Stomach smooth muscle (tissue), 2 donors: ENCODE measurements around the gene GLG1.
"Not testable (repeated sequence)": the region's sequence is repeated elsewhere in the genome, so short reads cannot be mapped to it uniquely, and the experiment has no call there.

Source experiments
- H3K27ac ChIP-seq: one replicate; pipeline ENCODE4 v1.7.0; 2013; ENCODE audit warnings: mild to moderate bottlenecking, low read length, inconsistent platforms
- H3K27me3 ChIP-seq, 2 donors: one replicate each; pipeline ENCODE4 v1.7.0; 2013; ENCODE audit warnings: low read length in 2 of 2; ENCODE audit not compliant: insufficient read depth in 2 of 2, control insufficient read depth in 1 of 2
- H3K36me3 ChIP-seq, 2 donors: one replicate each; pipeline ENCODE4 v1.7.0; 2013; ENCODE audit warnings: low read length in 2 of 2; ENCODE audit not compliant: control insufficient read depth in 2 of 2, insufficient read depth in 2 of 2
- H3K4me1 ChIP-seq: one replicate; pipeline ENCODE4 v1.7.0; 2013; ENCODE audit warnings: low read length; ENCODE audit not compliant: control insufficient read depth, insufficient read depth
- H3K4me3 ChIP-seq, 2 donors: one replicate each; pipeline ENCODE4 v1.7.0; 2013; ENCODE audit warnings: low read length in 2 of 2
- H3K9ac ChIP-seq, 2 donors: one replicate each; pipeline ENCODE4 v1.7.0; 2013; ENCODE audit warnings: low read length in 2 of 2, mild to moderate bottlenecking in 1 of 2
- H3K9me3 ChIP-seq, 2 donors: one replicate each; pipeline ENCODE4 v1.7.0; 2013; ENCODE audit warnings: low read length in 2 of 2; ENCODE audit not compliant: control insufficient read depth in 2 of 2
- donor health status: healthy.
- donor health status: Pancreatic carcinoma.

GLG1 gene

DNA sequence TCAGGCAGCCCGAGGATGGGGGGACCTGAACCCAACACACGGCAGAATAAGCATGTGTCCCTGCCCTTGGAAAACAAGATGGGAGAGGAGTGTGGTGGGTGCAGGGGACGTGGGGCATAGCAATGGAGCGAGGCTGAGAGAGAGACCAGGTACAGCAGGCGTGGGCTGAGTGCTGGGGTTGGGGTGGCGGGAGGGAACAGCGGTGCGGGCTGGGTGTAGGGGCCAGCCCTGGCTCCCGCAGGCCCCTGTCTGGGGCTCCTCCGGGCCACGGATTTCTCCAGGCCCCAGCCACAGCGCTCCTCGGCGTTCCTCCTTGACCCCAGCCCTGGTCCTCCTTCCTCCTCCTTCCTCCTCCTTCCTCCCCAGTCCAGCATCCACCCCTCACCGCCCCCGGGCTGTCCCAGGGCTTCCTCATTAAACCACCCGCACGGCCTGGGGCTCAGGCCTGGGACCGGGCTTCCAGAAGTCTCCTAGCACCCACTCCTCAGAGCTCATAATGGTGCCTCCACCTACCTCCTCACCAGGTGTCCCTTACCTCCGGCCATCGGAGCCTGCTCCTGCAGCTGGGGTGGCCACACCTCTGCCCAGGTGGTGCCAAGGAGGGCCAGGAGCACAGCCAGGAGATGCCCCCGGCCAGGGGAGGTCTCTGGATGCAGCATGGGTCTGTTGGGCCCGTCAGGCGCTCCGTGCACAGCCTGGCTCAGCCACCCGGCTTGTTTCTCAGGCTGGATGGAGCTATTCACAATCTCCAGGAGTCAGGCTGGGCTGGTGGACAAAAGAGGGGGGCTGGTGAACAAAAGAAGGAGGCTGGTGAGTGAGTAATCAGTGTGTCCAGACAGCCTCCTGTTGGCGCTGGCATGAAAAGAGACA is 186.1 kb downstream of the GLG1 start, which contains the start of gene CLEC18B:
CLEC18B (minus strand) TSS at position 867 of the 870 bp plus-strand sequence; CDS start at position 659, 208 bp downstream.
- H3K9me3 ChIP-seq, H3K36me3 ChIP-seq: not testable (repeated sequence)

DNA sequence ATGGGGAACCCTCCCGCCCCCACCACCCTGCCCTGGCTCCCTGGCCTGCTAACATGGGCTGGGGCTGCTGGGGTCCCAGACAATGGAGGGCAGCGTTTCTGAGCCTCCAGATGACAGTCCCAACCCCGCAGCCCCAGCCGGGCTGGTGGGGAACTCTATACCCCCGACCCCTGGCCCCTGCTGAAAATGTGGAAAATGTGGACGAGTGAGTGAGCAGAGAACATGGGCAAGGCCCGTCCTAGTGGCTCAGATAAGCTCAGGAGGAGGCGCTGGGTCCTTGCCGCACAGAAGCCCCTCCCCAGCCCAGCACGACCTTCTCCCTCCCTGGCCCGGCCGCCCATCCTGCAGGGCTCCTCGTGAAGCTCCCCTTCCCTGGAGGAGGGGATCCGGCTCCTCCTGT is 187.1 kb downstream of the GLG1 start:
- H3K27ac ChIP-seq, H3K36me3 ChIP-seq, H3K9ac ChIP-seq, H3K4me3 ChIP-seq, H3K27me3 ChIP-seq, H3K9me3 ChIP-seq, H3K4me1 ChIP-seq: not testable (repeated sequence)

More for the DNA sequence above, 186.1 kb downstream of the GLG1 start, which contains the start of gene CLEC18B:
- not testable (repeated sequence) for H3K27ac ChIP-seq, H3K27me3 ChIP-seq, H3K4me1 ChIP-seq, H3K4me3 ChIP-seq, H3K9ac ChIP-seq

DNA sequence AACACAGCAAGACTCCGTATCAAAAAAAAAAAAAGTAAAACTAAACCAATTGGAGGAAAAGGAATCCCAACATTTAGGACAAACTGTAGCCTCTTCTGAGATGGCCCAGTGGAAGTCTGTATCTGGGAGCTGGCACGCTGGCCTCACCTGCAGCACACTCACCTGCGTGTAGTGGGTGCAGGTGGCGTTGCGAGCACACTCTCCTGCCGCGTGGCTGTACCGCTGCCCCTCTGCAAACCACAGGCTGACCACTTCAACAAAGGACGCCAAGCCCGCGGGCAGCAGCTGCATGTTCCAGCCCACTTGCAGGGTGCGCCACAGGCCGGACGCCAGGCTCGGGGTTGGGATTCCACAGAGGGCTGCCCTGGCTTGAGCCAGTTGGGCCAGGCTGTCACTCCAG is 189.0 kb downstream of the GLG1 start:
- H3K9ac ChIP-seq, H3K9me3 ChIP-seq, H3K36me3 ChIP-seq, H3K4me3 ChIP-seq, H3K4me1 ChIP-seq, H3K27ac ChIP-seq, H3K27me3 ChIP-seq: not testable (repeated sequence)

DNA sequence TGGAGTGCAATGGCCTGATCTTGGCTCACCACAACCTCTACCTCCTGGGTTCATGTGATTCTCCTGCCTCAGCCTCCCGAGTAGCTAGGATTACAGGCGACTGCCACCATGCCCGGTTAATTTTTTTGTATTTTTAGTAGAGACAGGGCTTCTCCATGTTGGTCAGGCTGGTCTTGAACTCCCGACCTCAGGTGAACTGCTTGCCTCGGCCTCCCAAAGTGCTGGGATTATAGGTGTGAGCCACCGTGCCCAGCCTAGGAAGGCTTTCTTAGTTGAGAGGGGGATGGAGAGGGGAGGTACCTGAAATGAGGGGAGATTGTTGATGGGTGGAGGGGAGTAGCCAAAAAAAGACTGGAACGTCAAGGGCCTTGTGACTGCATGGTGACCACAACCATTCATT is 193.0 kb downstream of the GLG1 start:
- H3K36me3 ChIP-seq, H3K9me3 ChIP-seq, H3K4me1 ChIP-seq, H3K4me3 ChIP-seq, H3K27me3 ChIP-seq, H3K9ac ChIP-seq, H3K27ac ChIP-seq: not testable (repeated sequence)

DNA sequence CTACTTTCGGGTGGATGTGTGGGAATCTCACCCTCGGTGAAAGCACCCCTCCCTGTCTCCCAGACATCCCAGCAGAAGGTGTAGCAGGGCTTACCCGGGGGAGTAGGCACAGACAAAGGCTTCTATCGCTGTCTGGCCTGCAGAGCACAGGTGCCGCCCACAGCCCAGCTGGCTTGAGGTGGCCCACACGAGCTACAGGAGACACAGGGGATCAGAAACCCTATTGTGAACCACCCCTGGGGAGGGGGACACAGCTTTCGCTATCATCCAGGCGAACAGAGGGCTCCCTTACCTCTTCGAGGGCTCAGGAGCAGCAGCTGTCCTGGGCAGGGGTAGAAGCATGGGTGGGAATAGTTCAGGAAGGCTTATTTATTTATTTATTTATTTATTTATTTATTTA is 193.4 kb downstream of the GLG1 start:
- H3K9ac ChIP-seq, H3K9me3 ChIP-seq, H3K27ac ChIP-seq, H3K36me3 ChIP-seq, H3K4me1 ChIP-seq, H3K27me3 ChIP-seq, H3K4me3 ChIP-seq: not testable (repeated sequence)

DNA sequence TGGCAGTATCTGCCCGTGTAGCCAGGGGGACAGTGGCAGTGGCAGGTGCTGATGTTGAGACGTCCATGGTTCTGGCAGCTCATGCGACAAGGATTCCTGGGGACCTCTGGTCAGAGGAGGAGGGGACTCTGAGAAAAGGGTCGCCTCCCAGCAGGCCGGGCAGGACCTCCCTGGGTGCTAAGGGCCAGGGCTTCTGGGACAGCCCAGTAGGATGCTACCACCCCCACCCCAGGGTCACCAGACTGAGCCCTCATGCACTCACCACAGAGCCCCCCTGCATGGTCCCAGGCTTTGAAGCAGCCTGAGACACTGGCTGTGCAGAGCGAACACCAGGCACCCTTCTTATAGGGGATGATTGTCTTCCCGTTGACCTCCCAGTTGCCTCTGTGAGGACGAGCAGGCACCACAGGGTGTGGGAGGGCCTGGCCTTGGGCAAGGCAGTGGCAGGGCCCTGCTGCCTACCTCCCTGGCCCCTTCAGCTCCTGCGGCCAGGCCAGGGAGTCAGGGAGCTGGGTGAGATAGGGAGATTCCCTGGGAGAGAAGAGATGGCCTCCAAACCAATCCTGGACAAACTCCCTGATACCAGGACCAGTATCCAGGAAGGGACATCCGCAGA is 194.0 kb downstream of the GLG1 start:
- H3K4me3 ChIP-seq, H3K9me3 ChIP-seq, H3K9ac ChIP-seq, H3K27ac ChIP-seq, H3K36me3 ChIP-seq, H3K4me1 ChIP-seq, H3K27me3 ChIP-seq: not testable (repeated sequence)

DNA sequence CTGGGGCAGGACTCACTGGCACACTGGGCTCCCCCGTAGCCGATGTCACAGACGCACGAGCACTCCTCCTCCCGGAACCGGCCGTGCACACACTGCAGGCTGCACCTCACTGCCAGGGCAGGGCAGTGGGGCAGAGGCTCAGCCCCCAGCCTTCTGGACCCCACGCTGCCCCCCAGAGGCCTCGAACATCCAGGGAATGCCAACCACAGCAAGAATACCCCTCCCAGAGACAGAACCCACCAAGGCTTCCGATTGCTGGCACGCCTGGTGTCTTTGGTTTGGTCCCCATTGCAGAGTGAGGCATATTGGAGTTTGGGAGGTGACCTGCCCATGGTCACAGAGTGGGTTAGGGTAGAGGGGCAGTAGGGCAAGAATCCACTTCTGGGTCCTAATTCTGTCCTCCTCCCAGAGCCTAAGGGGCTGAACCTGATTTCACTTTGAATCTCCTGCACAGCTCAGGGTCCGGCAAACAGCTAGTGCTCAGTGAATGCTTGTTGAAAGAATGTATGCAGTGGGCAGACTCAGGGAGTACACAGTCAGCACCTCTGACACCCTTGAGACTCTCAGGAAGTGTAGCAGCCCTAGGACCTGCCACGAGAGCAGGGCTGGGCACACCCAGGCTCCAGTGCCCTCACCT is 194.7 kb downstream of the GLG1 start:
- H3K36me3 ChIP-seq, H3K4me3 ChIP-seq, H3K27me3 ChIP-seq, H3K27ac ChIP-seq, H3K4me1 ChIP-seq, H3K9ac ChIP-seq, H3K9me3 ChIP-seq: not testable (repeated sequence)

DNA sequence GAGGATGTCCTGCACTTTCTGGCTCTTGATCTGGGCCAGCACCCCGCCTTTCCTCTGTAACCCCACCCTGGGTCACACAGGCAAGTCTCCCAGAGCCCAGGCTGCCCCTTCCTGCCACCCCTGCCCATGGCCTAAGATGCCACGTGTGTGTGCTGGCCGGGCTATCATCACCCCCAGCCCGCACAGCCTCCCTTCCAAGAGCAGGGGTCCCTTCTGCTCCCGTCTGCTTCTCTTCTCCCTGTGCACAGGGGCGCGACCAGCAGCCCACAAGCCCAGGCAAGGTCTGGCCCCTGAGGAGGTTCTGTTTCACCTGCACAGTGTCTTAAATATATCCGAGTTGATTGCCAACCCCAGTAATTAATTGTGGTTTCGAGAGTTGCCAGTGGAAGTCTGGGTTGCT is 195.9 kb downstream of the GLG1 start:
- H3K9me3 ChIP-seq, H3K4me1 ChIP-seq, H3K9ac ChIP-seq, H3K27ac ChIP-seq, H3K36me3 ChIP-seq, H3K4me3 ChIP-seq, H3K27me3 ChIP-seq: not testable (repeated sequence)

DNA sequence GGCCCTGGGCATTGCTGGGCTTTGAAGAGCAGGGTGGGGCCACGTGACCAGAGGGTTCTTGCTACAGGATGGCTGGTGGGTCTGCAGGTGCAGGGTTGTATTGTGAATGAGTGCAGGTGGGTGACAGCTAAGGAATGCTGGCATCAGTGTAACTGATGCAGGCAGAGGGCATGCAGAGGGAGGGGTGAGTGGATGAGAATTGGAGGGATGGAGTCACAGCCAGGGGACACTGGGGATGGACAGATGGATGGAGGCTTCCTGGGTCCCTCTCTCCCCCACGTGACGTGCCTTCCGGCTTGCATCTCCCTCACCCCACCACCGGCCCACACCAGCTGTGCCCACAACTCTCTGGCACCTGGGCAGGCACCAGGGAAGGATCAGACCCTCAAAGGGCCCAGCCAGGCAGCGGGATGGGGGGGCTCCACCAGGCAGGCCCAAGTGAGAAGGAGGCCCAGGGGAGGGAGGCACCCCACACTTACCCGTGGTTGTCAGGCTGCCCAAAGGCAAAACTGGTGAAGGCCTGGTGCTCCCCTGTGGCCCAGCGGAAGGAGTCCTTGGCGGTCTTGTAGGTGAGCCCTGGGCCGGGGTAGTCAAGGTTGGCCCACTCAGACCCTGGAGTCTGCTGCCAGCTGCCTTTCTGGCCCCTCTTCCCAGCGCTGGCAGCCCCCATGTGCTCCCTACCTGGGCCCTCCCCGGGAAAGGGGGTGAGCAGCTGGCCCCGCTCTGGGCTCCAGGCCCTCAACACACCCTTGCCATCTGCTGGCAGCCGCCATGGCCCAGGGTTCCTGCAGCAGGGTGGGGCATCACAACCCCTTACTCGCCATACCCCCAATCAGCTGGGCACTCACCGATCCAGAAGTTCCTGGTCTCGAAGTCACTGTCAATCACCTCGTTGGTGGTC is 196.6 kb downstream of the GLG1 start:
- not testable (repeated sequence) for H3K4me3 ChIP-seq, H3K27me3 ChIP-seq, H3K9ac ChIP-seq, H3K4me1 ChIP-seq, H3K36me3 ChIP-seq, H3K27ac ChIP-seq, H3K9me3 ChIP-seq

DNA sequence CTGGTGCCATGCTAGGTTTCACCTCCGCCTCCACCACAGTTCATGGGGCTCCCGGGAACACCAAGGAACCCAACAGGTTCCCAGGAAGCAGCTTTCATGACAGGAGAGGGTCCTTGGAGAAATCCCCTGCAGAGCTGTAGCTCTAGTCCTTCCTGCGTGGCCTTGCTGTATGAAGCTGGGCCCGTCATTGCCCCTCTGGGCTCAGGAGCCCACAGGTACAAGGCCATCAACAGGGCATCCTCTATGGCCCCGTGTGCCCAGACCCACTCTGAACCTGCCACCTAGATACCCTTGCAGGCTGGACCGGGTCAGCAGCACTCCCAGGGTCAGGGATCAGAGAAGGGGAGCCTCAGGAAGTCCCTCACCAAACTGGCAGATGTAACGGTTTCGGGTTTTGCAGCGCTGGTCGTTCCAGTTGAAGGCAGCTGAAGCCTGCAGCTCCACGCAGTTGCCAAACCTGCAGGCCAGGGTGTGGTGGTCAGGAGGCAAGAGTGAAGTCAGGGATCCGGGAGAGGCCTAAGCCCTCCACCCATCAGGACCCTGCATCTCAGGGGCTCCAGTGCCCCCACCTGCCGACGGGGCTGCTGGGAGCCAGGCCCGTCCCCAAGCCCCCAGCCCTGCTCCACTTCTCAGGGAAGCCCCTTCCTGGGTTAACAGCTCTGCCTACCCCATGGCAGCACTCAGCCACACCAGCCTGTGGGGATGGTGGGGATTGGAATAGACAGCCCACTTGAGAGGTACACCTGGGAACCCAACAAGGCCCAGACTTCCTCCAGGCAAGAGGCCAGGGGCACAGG is 197.5 kb downstream of the GLG1 start:
- not testable (repeated sequence) for H3K27ac ChIP-seq, H3K36me3 ChIP-seq, H3K9ac ChIP-seq, H3K4me1 ChIP-seq, H3K27me3 ChIP-seq, H3K9me3 ChIP-seq, H3K4me3 ChIP-seq
